ENCODE measurements around the gene EIF3K. TPM values are rescaled to one million over a fixed set of nuclear protein-coding genes. Genes with fewer than 3 reads are reported as not detected.

Gene EIF3K
- total RNA-seq, 1 donor = 317 TPM

GRCh38 chr19:38661996-38662395 lies 43.0 kb downstream of the EIF3K start:
- peak overlapping the region; percentile 56 for H3K27ac ChIP-seq (ENCODE audit: low read depth, low read length)
- no peak overlapping the region for H3K4me3 ChIP-seq (ENCODE audit: insufficient read depth, low read length)
- H3K4me2 ChIP-seq (ENCODE audit: insufficient read depth, low read length) = no peak overlapping the region
- H3K9me3 ChIP-seq (ENCODE audit: low read depth, low read length) = no peaks in the 10 kb centered on the region
- peaks cover 25% of the 10 kb centered on the region for H4K20me1 ChIP-seq (ENCODE audit: insufficient read depth, low read length)
- H3K27me3 ChIP-seq (ENCODE audit: insufficient read depth, low read length) = no peaks in the 10 kb centered on the region
- peaks cover 89% of the 10 kb centered on the region for H3K79me2 ChIP-seq (ENCODE audit: insufficient read depth, low read length)
- TF ChIP-seq CTCF (IDR thresholded peaks at IDR 0.05; ENCODE audit: extremely low read depth, low read depth, low read length) = no peak
- no peak overlapping the region for H2AFZ ChIP-seq (ENCODE audit: low read length)
- H3K36me3 ChIP-seq (ENCODE audit: insufficient read depth, low read length) = peaks cover 21% of the 10 kb centered on the region
- H3K4me1 ChIP-seq (ENCODE audit: insufficient read depth, low read length) = peaks cover 85% of the 10 kb centered on the region
- DNase-seq (ENCODE audit: insufficient read length, low spot score, missing footprints) = peak; percentile 22

GRCh38 chr19:38662537-38663155 lies 43.7 kb downstream of the EIF3K start:
- H3K4me3 ChIP-seq (ENCODE audit: insufficient read depth, low read length) = no peak overlapping the region
- peaks cover 21% of the 10 kb centered on the region for H3K36me3 ChIP-seq (ENCODE audit: insufficient read depth, low read length)
- peaks cover 31% of the 10 kb centered on the region for H4K20me1 ChIP-seq (ENCODE audit: insufficient read depth, low read length)
- peaks cover 85% of the 10 kb centered on the region for H3K4me1 ChIP-seq (ENCODE audit: insufficient read depth, low read length)
- no peaks in the 10 kb centered on the region for H3K9me3 ChIP-seq (ENCODE audit: low read depth, low read length)
- no peak overlapping the region for H2AFZ ChIP-seq (ENCODE audit: low read length)
- peaks cover 89% of the 10 kb centered on the region for H3K79me2 ChIP-seq (ENCODE audit: insufficient read depth, low read length)
- no peak overlapping the region for H3K4me2 ChIP-seq (ENCODE audit: insufficient read depth, low read length)
- TF ChIP-seq CTCF (IDR thresholded peaks at IDR 0.05; ENCODE audit: extremely low read depth, low read depth, low read length) = no peak
- no peaks in the 10 kb centered on the region for H3K27me3 ChIP-seq (ENCODE audit: insufficient read depth, low read length)
- peak overlapping the region; percentile 88 for H3K27ac ChIP-seq (ENCODE audit: low read depth, low read length)
- peak; percentile 41 for DNase-seq (ENCODE audit: insufficient read length, low spot score, missing footprints)

GRCh38 chr19:38663156-38663651 lies 44.2 kb downstream of the EIF3K start:
- peak overlapping the region; percentile 44 for H3K4me2 ChIP-seq (ENCODE audit: insufficient read depth, low read length)
- peaks cover 21% of the 10 kb centered on the region for H3K36me3 ChIP-seq (ENCODE audit: insufficient read depth, low read length)
- no peaks in the 10 kb centered on the region for H3K9me3 ChIP-seq (ENCODE audit: low read depth, low read length)
- H3K4me1 ChIP-seq (ENCODE audit: insufficient read depth, low read length) = peaks cover 85% of the 10 kb centered on the region
- peak overlapping the region; percentile 88 for H3K27ac ChIP-seq (ENCODE audit: low read depth, low read length)
- TF ChIP-seq CTCF (IDR thresholded peaks at IDR 0.05; ENCODE audit: extremely low read depth, low read depth, low read length) = no peak
- H3K27me3 ChIP-seq (ENCODE audit: insufficient read depth, low read length) = no peaks in the 10 kb centered on the region
- peaks cover 36% of the 10 kb centered on the region for H4K20me1 ChIP-seq (ENCODE audit: insufficient read depth, low read length)
- peaks cover 88% of the 10 kb centered on the region for H3K79me2 ChIP-seq (ENCODE audit: insufficient read depth, low read length)
- H2AFZ ChIP-seq (ENCODE audit: low read length) = no peak overlapping the region
- DNase-seq (ENCODE audit: insufficient read length, low spot score, missing footprints) = peak; percentile 23
- no peak overlapping the region for H3K4me3 ChIP-seq (ENCODE audit: insufficient read depth, low read length)

GRCh38 chr19:38663957-38664502 lies 45.0 kb downstream of the EIF3K start:
- peak overlapping the region; percentile 88 for H3K27ac ChIP-seq (ENCODE audit: low read depth, low read length)
- no peak for TF ChIP-seq CTCF (IDR thresholded peaks at IDR 0.05; ENCODE audit: extremely low read depth, low read depth, low read length)
- peaks cover 96% of the 10 kb centered on the region for H3K79me2 ChIP-seq (ENCODE audit: insufficient read depth, low read length)
- H3K27me3 ChIP-seq (ENCODE audit: insufficient read depth, low read length) = no peaks in the 10 kb centered on the region
- no peaks in the 10 kb centered on the region for H3K9me3 ChIP-seq (ENCODE audit: low read depth, low read length)
- no peak overlapping the region for H2AFZ ChIP-seq (ENCODE audit: low read length)
- peaks cover 83% of the 10 kb centered on the region for H3K4me1 ChIP-seq (ENCODE audit: insufficient read depth, low read length)
- H3K4me3 ChIP-seq (ENCODE audit: insufficient read depth, low read length) = no peak overlapping the region
- peaks cover 43% of the 10 kb centered on the region for H4K20me1 ChIP-seq (ENCODE audit: insufficient read depth, low read length)
- H3K36me3 ChIP-seq (ENCODE audit: insufficient read depth, low read length) = peaks cover 25% of the 10 kb centered on the region
- H3K4me2 ChIP-seq (ENCODE audit: insufficient read depth, low read length) = peak overlapping the region; percentile 44
- DNase-seq (ENCODE audit: insufficient read length, low spot score, missing footprints) = peak; percentile 43
